HG03521 (cell line): Measurements from ENCODE around the gene CCNC.

ENCODE experiments used
- ATAC-seq: cut with Tn5 transposase; IDR thresholded peaks from one replicate; pipeline ENCODE4 v1.9.1; 2021; ENCODE audit warnings: mild to moderate bottlenecking, moderate library complexity; ENCODE audit not compliant: unreplicated experiment

The CCNC gene, protein sequence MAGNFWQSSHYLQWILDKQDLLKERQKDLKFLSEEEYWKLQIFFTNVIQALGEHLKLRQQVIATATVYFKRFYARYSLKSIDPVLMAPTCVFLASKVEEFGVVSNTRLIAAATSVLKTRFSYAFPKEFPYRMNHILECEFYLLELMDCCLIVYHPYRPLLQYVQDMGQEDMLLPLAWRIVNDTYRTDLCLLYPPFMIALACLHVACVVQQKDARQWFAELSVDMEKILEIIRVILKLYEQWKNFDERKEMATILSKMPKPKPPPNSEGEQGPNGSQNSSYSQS

GRCh38 chr6:99568103-99568933 lies at the start of gene CCNC:
Gene CCNC (minus strand): TSS chr6:99568660. CDS start chr6:99568527, 133 bp downstream.
- peak; percentile 98 for ATAC-seq

- no peak for ATAC-seq
These were observed 48.7 kb upstream of the CCNC start for GRCh38 chr6:99617131-99617530.

GRCh38 chr6:99614430-99615186 lies 46.1 kb upstream of the CCNC start:
- peak; percentile 17 for ATAC-seq

GRCh38 chr6:99613705-99614429 lies 45.4 kb upstream of the CCNC start:
- peak; percentile 62 for ATAC-seq

- ATAC-seq, result peak; percentile 55
These were observed 44.9 kb upstream of the CCNC start for GRCh38 chr6:99613409-99613704.

DNA sequence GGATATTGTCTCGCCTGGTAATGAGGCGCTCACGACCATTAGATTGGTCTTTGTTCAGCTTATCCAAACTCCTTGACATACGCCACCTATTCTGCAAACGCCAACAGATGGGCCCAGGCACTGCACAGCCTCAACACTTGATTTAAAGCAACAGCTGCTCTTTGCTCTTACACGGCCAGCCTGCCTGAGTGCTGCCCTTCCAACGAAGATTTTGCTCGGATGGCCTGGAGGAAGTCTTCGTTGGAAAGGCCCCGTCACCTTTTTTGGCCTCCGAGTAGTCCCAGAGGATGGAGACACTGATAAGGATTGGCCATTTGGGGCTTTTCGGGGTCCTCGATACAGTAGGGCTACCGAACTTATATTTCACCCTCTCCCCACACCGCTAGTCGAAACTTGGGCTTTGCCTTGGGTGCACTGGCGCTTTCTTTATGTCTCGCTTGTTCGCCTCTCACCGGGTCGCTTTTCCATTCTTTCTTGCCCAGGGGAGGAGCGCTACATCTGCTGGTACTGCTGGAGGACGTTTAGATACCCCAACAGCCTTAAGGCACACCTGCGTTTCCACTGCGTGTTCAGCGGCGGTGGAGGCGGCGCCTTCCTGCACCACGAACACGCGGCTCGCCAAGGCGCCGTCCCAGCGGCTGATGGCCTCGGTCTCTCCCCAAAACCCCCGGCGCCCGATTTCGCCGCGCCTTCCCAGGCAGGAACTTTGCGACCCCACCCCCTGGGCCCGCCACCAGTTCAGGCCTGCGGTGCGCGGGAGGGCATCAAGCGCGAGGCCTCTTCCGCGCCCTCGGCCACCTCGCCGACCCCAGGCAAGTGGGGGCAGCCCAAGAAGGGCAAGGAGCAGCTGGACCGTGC lies 44.3 kb upstream of the CCNC start:
- peak; percentile 0 for ATAC-seq

DNA sequence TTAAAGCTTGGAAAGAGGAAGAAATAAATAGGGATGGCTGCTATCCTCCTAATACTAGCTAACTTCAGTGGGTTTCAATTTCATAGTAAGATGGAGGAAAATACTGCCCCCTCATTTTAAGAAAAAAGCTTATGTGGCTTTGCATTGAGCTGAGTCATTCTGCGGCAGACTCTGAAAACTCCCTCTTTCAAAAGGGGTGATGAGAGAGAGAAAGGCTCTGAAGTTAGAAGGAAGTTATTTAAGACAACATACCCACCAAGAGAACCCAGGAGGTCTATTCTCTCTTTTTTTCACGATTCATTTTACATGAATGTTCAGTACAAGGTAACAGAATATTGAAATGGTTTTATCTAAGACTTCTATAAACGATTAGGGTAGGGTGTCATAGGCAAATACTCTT lies 42.7 kb upstream of the CCNC start:
- peak; percentile 38 for ATAC-seq

- no peak for ATAC-seq
These were observed 41.5 kb upstream of the CCNC start for GRCh38 chr6:99609905-99610489.

GRCh38 chr6:99608886-99609482 lies 40.5 kb upstream of the CCNC start:
- no peak for ATAC-seq

DNA sequence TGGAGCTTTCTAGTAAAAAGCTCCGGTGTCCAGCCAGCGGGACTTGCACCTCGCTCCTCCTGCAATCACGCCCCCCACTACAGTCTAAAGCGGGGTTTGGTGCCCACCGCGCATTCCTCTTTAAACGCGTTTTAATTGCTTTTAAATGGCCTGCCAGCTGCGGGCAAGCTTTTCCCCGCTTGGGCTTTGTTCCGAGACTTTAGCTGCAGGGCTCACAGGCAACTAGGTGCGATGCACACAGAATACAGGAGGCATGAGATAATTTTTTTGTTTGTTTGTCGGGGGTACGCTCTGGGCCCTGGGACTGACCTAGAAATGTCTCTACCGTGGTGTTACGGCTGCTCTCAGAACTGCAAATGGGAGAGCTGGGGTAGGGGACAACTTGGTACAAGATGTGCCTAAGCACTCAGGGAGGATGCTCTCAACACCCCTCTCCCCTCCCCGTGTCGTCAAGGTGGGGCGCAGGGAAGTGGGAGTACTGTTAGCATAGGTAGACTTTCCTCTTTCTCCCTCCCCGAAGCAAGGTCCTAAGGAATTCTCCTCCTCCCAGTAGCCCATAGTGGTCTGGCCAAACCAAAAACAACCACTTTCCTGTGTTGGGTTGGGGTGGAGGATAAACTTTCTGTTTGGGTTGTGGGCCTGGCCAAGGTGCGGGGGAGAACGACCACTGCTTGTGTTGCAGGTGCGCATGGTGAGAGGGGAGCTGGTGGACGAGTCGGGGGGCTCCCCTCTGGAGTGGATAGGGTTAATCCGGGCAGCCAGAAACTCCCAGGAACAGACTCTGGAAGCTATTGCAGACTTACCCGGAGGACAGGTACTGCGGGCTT lies 39.8 kb upstream of the CCNC start:
- no peak for ATAC-seq

DNA sequence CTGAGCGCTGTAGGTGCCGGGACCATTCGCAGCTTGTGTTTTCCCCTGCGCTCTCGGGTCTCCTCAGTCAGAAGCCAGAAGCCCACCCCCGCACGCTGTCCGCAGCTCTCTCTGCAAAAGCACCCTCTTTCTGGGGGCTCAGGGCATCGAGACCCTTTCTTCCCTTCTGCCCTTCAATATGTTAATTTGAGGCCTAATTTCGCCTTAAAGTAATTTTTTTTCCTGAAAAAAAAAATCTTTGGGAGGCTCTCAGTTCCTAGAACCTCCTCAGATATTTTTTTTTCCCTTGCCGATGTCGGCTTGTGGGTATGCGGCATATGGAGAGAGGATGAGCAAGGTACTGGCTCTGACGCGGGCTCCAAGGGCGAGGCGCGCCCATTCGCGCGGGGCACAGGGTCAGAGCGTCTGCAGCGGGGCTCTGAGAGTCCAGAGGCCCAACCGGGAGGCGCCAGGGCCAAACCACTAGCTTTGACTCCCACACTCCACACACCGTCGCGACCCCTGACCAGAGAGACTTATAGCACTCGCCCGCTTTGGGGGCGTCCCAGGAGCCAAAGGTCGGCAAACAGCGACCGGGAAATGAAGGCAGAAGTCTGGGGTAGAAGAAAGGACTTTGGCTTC lies 39.1 kb upstream of the CCNC start:
- ATAC-seq, result no peak

- ATAC-seq, result no peak
These were observed 38.4 kb upstream of the CCNC start, which contains the start of gene PRDM13 for GRCh38 chr6:99606656-99607415. Gene PRDM13 (plus strand): TSS chr6:99606833. CDS start chr6:99607035, 202 bp downstream.

GRCh38 chr6:99605911-99606655 lies 37.6 kb upstream of the CCNC start:
- ATAC-seq, result no peak

DNA sequence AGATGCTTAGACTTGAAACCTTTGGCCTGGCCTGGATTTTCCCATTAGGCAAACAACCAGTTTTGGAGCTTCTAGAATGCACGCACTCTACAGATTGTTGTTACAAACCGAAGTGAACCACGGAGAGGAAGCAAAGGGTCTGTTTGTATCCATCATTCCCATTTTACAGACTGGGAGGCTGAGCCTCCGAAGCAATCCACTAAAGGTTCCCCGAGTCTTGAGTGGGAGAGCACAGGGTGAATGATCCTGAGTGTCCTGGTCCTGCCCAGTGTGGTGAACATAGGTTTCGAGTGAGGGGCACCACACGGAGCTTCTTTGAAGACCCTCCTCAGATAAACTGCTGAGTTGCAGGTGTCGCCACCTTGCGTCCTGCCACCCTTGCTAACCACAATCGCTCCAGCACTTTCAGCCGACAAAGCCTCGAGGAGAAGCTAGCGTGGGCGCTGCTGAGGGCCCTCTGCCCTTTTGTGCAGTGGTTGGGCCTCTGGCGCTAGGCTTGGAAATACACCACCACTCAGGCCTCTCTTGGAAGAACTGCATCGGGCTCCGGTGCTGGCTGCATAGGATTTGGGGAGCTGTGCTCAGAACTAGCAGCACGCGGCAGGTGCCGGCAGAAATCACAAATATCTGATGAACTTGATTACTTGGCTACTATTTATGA lies 36.7 kb upstream of the CCNC start:
- ATAC-seq, result no peak

DNA sequence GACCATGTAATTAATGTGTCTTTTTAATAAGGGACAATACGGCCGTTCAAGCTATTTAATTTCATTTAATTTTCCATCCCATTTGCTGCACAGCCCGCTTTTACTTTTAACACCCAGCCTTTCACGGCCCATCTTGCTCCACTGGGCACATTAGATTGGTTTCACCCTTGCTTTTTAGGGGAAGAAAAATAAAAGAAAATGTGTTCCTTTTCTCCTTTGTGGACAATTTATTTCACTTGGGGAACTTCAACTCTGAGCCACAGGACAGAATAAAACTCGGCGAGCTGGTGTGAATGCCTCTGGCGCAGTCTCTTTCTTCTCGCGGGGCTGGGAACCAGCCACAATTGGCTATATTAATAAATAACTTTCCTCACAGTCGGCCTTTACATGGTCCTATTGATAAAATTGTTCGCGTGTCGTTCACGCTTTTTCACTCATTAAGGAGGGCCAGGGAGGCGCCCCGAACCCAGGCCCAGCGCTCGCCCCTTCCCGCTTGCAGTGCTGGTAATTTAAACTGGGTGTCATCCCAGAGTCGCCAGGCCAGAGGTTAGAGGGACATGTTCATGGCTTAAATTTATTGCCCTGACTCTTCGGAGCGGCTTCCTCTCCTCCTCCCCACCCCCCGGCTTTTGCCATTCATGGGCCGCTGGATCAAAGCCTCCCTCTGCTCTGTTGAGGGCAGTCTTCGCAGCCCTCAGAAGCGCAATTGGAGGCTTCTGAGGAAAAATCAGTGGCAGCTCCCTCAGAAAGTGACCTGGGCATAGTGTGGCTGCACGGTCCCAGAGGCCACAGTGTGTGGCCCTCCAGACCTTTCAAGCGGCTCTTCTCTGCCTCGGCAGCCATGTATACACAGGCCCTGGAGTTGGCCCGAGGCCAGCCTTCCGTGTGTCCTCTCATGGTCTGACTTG lies 36.0 kb upstream of the CCNC start:
- ATAC-seq, result no peak
